GM18526 (cell line): ENCODE data around the gene USP17L13.
"Not testable (repeated sequence)": the region's sequence is repeated elsewhere in the genome, so short reads cannot be mapped to it uniquely, and the experiment has no call there.

Experiments used
- POLR2A ChIP-seq: IDR thresholded peaks from 3 replicates; pipeline ENCODE4 v1.6.1; 2011; ENCODE audit not compliant: insufficient read length; ENCODE audit errors: extremely low read depth

The USP17L13 gene

DNA sequence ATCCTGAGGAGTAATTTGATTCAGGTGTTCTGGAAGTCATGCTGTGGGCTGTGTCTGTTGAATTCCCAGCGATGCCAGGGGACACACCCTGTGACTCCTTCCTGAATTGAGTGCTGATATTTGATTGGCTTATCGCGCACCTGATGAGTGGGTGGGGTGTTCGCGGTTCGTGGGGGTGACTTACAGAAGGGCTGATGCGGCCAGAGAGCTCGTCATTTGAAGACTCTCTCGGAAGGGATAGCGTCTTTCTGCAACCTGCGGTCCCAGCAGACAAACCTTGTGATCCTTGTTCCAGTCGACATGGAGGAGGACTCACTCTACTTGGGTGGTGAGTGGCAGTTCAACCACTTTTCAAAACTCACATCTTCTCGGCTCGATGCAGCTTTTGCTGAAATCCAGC, at the start of gene USP17L13:
Gene USP17L13, plus strand, starts transcription at position 301 of the 400 bp plus-strand sequence. Its CDS starts 0 bp downstream, at position 301.
- not testable (repeated sequence) for TF ChIP-seq POLR2A

DNA sequence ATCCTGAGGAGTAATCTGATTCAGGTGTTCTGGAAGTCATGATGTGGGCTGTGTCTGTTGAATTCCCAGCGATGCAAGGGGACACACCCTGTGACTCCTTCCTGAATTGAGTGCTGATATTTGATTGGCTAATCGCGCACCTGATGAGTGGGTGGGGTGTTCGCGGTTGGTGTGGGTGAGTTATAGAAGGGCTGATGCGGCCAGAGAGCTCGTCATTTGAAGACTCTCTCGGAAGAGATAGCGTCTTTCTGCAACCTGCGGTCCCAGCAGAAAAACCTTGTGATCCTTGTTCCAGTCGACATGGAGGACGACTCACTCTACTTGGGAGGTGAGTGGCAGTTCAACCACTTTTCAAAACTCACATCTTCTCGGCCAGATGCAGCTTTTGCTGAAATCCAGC, 14.3 kb upstream of the USP17L13 start, which contains the start of gene USP17L10:
Gene USP17L10, plus strand, starts transcription at position 301 of the 400 bp plus-strand sequence. Its CDS starts 0 bp downstream, at position 301.
- not testable (repeated sequence) for TF ChIP-seq POLR2A

DNA sequence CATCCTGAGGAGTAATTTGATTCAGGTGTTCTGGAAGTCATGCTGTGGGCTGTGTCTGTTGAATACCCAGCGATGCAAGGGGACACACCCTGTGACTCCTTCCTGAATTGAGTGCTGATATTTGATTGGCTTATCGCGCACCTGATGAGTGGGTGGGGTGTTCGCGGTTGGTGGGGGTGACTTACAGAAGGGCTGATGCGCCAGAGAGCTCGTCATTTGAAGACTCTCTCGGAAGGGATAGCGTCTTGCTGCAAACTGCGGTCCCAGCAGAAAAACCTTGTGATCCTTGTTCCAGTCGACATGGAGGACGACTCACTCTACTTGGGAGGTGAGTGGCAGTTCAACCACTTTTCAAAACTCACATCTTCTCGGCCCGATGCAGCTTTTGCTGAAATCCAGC, 9.6 kb upstream of the USP17L13 start, which contains the start of gene USP17L11:
Gene USP17L11, plus strand, starts transcription at position 301 of the 400 bp plus-strand sequence. Its CDS starts 0 bp downstream, at position 301.
- not testable (repeated sequence) for TF ChIP-seq POLR2A

DNA sequence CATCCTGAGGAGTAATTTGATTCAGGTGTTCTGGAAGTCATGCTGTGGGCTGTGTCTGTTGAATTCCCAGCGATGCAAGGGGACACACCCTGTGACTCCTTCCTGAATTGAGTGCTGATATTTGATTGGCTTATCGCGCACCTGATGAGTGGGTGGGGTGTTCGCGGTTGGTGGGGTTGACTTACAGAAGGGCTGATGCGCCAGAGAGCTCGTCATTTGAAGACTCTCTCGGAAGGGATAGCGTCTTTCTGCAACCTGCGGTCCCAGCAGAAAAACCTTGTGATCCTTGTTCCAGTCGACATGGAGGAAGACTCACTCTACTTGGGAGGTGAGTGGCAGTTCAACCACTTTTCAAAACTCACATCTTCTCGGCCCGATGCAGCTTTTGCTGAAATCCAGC, 4.8 kb upstream of the USP17L13 start, which contains the start of gene USP17L12:
Gene USP17L12, plus strand, starts transcription at position 301 of the 400 bp plus-strand sequence. Its CDS starts 0 bp downstream, at position 301.
- not testable (repeated sequence) for TF ChIP-seq POLR2A

GRCh38 chr4:9234085-9234484, 9.4 kb downstream of the USP17L13 start, which contains the start of gene USP17L15:
Gene USP17L15, plus strand, starts transcription at chr4:9234385. Its CDS starts 0 bp downstream, at chr4:9234385.
- not testable (repeated sequence) for TF ChIP-seq POLR2A

GRCh38 chr4:9243579-9243978, 18.9 kb downstream of the USP17L13 start, which contains the start of gene USP17L17:
Gene USP17L17, plus strand, starts transcription at chr4:9243879. Its CDS starts 0 bp downstream, at chr4:9243879.
- TF ChIP-seq POLR2A: not testable (repeated sequence)

DNA sequence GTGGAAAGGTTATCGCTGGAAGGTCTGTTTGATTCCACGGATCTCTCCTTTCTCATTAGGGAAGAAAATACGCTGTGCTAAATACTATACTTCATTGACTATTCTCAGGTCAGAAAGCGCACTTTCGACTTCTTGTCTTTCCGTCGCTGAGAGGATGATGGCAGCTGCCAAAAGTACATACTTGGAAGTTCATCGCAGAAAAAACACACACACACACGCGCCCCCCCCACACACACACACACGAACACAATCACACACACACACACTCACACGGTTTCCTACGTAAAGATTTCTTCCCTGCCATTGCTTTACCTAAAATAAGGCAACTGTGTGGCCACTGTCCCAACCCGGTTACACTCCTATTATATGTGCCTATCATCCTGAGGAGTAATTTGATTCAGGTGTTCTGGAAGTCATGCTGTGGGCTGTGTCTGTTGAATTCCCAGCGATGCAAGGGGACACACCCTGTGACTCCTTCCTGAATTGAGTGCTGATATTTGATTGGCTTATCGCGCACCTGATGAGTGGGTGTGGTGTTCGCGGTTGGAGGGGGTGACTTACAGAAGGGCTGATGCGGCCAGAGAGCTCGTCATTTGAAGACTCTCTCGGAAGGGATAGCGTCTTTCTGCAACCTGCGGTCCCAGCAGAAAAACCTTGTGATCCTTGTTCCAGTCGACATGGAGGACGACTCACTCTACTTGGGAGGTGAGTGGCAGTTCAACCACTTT, 23.4 kb downstream of the USP17L13 start, which contains the start of gene USP17L18:
Gene USP17L18, plus strand, starts transcription at position 678 of the 728 bp plus-strand sequence. Its CDS starts 0 bp downstream, at position 678.
- TF ChIP-seq POLR2A: not testable (repeated sequence)

DNA sequence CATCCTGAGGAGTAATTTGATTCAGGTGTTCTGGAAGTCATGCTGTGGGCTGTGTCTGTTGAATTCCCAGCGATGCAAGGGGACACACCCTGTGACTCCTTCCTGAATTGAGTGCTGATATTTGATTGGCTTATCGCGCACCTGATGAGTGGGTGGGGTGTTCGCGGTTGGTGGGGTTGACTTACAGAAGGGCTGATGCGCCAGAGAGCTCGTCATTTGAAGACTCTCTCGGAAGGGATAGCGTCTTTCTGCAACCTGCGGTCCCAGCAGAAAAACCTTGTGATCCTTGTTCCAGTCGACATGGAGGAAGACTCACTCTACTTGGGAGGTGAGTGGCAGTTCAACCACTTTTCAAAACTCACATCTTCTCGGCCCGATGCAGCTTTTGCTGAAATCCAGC, 28.4 kb downstream of the USP17L13 start, which contains the start of gene USP17L19:
Gene USP17L19, plus strand, starts transcription at position 301 of the 400 bp plus-strand sequence. Its CDS starts 0 bp downstream, at position 301.
- TF ChIP-seq POLR2A: not testable (repeated sequence)

DNA sequence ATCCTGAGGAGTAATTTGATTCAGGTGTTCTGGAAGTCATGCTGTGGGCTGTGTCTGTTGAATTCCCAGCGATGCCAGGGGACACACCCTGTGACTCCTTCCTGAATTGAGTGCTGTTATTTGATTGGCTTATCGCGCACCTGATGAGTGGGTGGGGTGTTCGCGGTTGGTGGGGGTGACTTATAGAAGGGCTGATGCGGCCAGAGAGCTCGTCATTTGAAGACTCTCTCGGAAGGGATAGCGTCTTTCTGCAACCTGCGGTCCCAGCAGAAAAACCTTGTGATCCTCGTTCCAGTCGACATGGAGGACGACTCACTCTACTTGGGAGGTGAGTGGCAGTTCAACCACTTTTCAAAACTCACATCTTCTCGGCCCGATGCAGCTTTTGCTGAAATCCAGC, 33.1 kb downstream of the USP17L13 start, which contains the start of gene USP17L20:
Gene USP17L20, plus strand, starts transcription at position 301 of the 400 bp plus-strand sequence. Its CDS starts 0 bp downstream, at position 301.
- TF ChIP-seq POLR2A: not testable (repeated sequence)

GRCh38 chr4:9262572-9262971, 37.9 kb downstream of the USP17L13 start, which contains the start of gene USP17L21:
Gene USP17L21, plus strand, starts transcription at chr4:9262872. Its CDS starts 0 bp downstream, at chr4:9262872.
- not testable (repeated sequence) for TF ChIP-seq POLR2A

GRCh38 chr4:9267319-9267718, 42.6 kb downstream of the USP17L13 start, which contains the start of gene USP17L22:
Gene USP17L22, plus strand, starts transcription at chr4:9267619. Its CDS starts 0 bp downstream, at chr4:9267619.
- TF ChIP-seq POLR2A: not testable (repeated sequence)
